GM19468 (cell line): ENCODE measurements around the gene UNKL.
"Not testable (repeated sequence)": the region's sequence is repeated elsewhere in the genome, so short reads cannot be mapped to it uniquely, and the experiment has no call there.

Experiments used
- ATAC-seq: cut with Tn5 transposase; IDR thresholded peaks from one replicate; pipeline ENCODE4 v1.9.1; 2021; ENCODE audit warnings: mild to moderate bottlenecking, moderate library complexity, moderate number of reproducible peaks; ENCODE audit not compliant: unreplicated experiment; ENCODE audit errors: extremely low read depth

Gene UNKL

DNA sequence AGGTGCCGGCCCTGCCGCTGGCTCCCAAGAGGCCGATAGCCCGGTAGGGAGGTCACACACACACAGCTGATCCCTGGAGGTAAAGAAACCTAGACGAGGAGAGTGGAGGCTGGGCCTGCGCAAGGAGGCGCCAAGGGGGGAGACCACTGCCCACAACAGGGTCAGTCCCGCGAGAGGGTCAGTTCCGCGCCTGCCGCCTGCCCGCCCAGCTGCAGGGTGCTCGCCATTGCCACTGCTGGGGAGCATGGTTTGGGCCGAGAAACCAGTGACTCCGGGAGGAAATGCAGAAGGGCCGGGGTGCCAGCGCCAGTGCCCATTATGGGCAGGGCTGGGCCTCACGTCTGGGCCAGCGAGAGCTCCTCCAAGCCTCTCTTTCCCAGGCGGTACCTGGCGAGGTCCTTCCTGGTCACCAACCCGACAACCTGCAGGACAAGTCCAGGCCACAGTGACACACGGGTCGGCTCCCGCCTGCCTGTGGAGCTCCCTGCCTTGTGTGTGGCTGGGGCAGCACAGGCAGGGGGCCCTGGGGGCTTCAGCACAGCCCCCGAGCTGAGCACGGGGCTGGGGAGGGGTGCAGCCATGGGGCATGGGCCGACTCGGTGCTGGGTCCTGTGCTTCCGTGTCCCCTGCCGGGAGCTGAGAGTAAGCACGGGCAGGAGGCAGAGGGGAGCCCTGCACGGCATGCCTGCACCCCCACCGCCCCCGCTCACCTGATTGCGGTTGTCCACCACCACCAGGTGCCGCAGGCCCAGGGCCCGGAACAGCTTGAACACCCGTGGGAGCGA, 32.0 kb upstream of the UNKL start:
- no peak for ATAC-seq

DNA sequence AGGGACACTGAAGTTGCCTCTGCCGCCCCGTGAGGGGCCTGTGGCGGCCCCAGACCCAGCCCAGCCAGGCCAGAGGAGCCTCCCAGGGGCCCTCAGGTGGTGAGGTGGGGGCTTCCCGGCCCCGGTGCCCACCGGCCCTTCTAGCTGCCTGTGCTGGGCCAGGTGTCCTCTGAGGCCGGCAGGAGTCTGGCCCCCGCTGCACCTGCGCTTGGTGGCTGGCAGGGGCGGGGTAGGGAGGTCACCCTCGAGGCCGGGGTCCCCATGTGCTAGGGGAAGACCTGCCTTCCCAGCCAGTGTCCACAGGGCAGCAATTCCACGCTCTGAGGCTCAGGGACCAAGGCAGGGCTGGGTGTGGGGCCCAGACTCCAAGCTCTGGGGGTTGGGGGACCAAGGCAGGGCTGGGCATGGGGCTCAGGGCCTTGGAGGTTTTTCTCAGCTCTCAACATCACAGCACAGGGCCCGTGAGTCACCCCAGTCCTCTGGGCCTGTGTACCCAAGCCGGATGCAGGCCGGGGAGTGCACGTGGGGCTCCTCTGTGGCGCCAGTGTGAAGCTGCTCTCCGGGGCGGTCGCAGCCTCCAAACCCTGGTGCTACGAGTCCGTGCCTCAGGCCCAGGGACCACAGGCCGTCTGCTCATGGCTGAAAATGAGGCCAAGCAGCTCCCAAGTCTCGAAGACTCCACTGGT, 31.2 kb upstream of the UNKL start:
- no peak for ATAC-seq

- ATAC-seq: no peak
These were observed 30.4 kb upstream of the UNKL start for GRCh38 chr16:1444730-1445517.

GRCh38 chr16:1443980-1444729, 29.7 kb upstream of the UNKL start, which contains the start of gene CCDC154:
Gene CCDC154, minus strand, starts transcription at chr16:1444556. Its CDS starts 234 bp downstream, at chr16:1444322.
- ATAC-seq: no peak

DNA sequence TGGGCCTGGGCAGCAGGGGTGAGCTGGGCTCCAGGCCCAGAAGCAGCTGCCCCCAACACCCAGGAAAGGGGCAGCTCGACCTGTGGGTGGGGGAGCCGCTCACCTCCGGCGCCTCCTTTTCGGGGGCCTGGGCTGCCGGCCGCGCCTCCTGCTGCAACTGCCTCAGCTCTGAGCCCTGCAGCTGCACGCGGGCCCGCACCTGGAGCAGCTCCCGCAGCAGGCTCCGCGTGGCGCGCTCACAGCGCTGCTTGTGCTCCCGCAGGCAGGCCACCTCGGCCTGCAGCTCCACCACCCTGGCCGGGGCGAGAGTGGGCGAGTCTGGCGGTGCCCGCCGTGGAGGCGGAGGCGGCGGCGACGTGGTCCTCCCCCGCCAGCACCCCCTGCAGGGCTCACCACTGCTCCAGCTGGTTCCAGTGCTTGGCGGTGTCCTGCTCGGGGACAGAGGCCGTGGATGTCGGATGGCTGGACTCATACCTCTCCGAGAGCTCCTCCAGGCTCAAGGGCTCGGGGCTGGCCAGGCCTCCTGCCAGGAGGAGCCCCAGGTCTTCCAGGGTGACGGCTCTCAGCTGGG, 29.0 kb upstream of the UNKL start:
- no peak for ATAC-seq

GRCh38 chr16:1442697-1443096, 28.2 kb upstream of the UNKL start:
- ATAC-seq: no peak

DNA sequence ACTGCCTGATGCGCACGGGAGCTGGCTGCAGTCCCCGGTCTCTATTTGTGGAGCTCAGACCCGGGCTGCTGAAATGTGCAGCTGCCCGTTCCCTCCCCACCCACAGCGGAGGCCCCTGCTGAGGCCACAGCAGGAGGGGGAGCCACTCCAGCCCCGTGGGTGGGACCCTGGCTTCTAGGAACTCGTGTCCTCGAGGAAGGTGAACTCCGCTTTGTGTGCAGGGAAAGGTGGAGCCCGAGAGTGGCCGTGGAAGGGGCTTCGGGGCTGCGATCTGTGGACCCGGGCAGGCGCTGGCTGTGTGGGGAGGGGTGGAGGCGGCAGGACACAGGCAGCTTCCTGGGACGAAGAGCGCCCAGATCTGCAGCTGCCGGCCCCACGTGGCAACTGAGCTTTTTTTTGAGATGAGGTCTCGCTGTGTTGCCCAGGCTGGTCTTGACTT, 26.9 kb upstream of the UNKL start:
- no peak for ATAC-seq

DNA sequence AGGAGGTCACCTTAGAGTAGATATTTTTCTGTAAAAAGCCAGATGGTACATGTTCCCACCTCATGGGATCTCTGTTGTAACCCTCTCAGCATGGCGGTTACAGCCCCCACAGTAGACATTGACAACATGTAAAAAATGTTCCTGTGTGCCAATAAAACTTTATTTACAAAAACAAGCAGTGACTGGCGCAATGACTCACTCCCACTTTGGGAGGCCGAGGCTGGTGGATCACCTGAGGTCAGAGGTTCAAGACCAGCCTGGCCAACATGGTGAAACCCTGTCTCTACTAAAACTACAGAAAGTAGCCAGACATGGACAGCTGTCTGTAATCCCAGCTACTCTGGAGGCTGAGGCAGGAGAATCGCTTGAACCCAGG, 25.2 kb upstream of the UNKL start:
- ATAC-seq: not testable (repeated sequence)

DNA sequence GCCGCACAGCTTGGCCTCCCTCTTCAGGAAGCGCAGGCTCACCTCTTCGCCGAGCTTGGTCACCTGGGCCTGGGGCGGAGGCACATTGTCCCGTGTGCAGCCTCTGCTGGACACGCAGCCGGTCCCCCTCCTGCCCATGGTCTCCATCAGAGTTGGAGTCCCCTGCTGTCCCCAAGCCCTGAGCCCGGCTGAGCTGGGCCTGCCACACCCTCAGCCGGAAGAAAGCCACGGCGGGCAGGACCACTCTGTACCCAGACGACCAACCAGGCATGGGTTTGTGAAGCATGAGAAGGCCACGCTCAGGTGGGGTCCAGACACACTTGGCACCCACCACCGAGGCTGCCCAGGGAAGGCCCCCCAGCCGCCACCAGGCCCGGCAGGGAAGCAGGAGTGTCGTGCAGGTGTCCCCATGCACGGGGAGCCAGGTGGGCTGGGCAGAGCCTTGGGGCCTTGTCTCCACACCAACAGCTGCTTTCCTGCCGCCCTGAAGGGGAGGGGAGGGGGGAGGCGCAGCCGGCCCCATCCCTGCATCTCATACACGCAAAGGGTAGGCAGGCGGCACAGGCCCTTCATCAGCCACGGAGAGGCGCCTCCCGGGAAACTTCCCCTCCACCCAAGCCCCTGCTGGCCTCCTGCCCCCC, 24.7 kb upstream of the UNKL start:
- ATAC-seq: no peak

DNA sequence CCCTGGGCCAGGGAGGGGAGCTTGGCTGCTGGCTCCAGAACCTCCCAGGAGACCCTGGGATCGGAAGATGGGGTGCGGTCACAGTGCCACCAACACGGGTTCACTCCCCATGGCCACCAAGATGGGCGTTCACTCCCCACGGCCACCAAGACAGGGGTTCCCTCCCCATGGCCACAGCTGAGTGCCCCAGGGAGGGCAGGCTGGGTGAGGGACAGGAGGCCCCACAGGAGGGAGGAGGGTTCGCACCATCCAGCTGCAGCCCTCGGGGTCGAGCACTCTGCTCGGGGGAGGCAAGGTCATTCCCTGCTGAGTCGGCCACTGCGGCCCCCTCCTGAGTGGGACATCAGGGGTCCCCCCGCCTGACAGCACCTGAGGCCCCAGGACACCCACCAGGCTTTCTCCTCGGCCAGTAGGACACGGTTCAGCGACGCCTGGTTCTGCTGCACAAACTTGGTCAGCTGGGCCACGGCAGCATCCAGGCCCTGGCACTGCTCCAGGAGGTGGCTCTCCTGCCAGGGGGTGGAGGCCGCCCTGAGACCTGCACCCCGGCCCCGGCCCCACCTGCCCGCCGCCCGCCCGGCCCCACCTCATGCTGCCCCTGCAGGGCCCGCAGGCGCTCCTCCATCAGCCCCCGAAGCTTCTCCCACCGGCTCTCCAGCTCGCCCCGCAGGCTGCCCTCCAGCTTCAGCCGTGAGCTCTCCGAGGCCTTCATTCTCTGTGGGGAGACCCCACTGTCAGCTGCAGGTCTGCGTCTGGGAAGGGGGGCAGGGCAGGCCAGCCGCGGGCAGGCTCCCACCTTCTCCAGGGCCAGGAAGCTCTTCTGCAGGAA, 23.9 kb upstream of the UNKL start:
- ATAC-seq: no peak

GRCh38 chr16:1437606-1438005, 23.1 kb upstream of the UNKL start:
- no peak for ATAC-seq

DNA sequence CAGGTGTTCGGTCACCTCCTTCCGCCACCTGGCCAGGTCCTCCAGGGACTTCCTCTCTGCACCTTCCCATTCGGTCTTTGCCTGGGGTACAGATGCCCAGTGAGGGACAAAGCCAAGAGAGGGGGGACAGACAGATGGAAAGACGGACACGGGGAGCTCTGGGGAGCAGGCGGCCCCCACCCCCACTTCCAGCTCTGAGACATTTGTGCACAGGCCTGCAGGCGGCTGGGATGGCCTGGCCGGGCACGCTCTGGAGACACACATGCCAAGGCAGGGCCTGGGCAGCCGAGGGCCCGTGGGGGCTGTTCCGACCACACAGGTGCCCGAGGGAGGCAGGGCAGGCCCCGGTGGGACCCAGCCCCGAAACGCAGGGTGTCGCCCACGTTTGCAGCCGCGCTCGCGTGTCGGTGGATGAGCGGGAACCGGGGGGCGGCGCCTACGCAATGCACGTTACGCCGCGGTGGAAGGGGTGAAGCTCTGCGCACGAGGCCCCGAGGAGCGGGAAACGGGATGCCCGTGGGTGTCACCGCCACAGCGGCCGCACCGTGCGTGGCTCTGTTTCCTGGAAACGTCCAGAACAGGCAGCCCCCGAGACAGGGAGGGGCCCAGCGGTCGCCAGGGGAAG, 22.3 kb upstream of the UNKL start:
- no peak for ATAC-seq

DNA sequence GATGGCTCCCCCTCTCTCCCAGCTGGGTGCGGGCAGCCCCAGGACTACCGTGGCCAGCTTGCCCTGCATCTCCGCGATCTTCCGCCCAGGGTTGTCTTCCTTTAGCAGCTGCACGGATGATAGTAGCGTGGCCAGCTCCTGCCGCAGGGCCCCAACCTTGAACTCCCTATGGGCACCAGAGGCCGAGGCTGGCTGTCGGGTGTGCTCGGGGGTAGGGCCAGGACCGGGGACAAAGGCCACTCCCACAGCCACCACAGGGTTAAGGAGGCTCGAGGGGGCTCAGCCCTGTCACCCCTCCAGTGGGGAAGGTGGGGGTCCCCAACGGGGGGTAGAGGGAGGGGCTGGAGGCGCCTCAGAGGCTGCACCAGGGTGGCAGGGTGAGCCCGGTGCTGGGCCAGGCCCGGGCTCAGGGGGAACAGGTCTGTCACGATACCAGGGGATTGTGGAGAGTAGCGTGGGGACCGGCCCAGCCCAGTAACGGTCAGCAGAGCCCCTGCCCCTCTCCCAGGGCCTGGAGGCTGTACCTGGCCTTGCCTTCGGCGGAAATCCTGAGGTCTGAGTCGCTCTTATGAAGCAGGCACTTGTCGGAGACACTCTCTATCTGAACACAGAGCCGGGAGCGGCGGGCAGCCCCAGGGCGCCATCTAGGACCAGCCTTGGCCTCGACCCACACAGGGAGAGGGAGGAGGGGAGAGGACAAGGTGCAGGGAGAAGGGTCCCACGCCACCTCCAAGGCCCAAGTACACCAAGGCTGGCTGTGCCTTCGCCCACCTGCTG, 21.6 kb upstream of the UNKL start:
- ATAC-seq: no peak

- no peak for ATAC-seq
These were observed 20.4 kb upstream of the UNKL start for GRCh38 chr16:1434644-1435592.

DNA sequence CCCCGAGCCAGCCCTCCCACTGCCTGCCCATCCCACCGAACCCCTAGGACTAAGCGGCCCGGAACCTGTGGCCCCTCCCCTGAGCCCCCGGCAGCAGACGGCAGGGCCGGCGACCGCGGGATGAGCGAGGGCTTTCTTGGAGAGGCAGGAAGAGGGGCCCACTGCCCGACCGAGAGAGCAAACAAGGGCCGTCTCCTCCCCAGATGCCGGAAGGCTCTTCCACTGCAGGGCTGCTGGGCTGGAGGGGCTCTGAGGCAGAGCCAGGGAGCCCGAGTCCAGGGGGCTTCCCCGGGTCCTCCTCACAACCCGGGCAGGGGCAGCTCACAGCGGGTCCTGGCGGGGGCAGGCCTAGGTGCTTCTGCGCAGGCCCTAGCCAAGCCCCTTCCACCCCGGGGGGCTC, 19.3 kb upstream of the UNKL start:
- ATAC-seq: no peak

DNA sequence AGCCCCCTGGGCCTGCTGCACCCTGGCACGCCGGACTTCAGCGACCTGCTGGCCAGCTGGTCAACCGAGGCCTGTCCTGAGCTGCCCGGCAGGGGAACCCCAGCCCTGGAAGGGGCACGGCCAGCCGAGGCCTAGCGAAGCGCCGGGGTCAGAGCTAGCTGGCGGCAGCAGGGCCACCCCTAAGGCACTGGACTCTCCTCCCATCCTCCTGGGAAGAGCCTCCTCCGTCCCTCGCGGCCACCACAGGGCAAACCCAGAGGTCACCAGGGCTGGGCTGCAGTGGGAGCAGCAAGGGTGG, 18.7 kb upstream of the UNKL start:
- no peak for ATAC-seq
